Suppressor macrophage treated with lipopolysaccharide for 4 hours (primary cell): Measurements from ENCODE around the gene NOP14.
A peak's percentile ranks its signal among the peaks of the same experiment; 100 is the strongest.
"Not testable (repeated sequence)": the region's sequence is repeated elsewhere in the genome, so short reads cannot be mapped to it uniquely, and the experiment has no call there.

Experiments
- DNase-seq: peaks from one replicate; pipeline ENCODE4 v3.0.0-alpha.2; 2020

NOP14 gene

DNA sequence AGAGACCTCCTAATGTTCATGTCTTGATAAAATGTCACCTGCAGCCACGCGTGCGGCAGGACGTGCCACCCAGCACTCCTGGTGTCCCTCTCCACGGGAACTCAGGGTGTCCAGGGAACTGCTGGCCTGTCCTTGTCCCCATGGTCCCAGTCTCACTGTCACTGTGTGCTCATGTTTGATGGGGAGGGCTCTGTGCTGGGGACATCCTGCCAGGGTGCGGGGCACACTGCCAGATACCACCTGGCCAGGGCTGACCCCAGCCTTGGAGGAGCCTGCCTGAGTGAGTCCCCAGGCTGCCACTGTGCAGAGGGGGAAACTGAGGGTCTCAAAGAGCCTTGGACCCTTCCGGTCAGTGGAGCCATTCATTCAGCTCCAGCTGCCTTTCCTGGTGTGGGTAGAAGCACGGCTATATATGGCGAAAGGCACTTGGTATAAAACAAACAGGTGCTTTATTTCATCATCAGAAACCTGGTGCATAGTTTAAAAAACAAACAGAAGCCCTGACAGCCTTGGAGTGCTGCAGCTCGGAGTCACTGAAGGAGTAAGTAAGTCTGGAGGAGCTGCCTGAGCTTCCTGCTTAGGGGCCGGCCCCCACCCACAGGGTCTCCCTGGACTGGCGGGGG, 33.0 kb downstream of the NOP14 start:
- no peak for DNase-seq

GRCh38 chr4:2929469-2929868, 33.7 kb downstream of the NOP14 start:
- no peak for DNase-seq

DNA sequence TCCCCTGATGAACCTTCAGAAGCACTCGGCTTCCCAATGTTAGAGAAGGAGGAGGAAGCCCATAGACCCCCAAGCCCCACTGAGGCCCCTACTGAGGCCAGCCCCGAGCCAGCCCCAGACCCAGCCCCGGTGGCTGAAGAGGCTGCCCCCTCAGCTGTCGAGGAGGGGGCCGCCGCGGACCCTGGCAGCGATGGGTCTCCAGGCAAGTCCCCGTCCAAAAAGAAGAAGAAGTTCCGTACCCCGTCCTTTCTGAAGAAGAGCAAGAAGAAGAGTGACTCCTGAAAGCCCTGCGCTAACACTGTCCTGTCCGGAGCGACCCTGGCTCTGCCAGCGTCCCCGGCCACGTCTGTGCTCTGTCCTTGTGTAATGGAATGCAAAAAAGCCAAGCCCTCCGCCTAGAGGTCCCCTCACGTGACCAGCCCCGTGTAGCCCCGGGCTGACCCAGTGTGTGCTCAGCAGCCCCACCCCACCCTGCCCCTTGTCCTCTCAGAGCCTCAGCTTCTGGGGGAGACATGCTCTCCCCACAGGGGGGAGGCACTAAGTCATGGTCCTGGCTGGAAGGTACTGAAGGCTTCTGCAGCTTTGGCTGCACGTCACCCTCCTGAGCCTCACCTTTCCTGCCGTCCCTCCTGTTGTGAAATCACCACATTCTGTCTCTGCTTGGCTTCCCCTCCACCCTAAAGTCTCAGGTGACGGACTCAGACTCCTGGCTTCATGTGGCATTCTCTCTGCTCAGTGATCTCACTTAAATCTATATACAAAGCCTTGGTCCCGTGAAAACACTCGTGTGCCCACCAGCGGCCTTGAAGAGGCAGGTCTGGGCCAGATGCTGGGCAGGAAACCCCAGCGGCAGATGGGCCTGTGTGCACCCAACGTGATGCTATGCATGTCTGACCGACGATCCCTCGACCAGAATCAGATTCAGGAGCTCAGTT, 34.7 kb downstream of the NOP14 start:
- no peak for DNase-seq

DNA sequence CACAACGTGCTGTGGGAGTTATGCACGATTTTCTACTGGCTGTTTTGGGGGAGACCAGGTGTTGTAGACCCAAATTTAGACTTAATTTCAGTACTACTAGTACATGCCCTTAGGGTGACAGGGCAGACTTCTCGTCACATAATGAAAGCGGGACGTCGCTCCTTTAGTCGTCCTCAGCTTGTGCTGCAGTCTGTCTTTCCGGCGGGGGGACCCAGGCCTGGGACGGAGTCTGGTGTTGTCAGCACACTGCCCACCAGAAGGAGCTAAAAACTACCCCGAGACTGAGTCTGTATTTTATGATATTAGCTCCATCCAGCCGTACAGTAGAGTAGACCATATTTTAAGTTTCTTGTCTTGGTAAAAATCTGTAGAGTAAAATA, 35.5 kb downstream of the NOP14 start:
- DNase-seq = no peak

- DNase-seq = no peak
These were observed 36.0 kb downstream of the NOP14 start for GRCh38 chr4:2927016-2927695.

- DNase-seq = no peak
These were observed 37.0 kb downstream of the NOP14 start for GRCh38 chr4:2925931-2926860.

DNA sequence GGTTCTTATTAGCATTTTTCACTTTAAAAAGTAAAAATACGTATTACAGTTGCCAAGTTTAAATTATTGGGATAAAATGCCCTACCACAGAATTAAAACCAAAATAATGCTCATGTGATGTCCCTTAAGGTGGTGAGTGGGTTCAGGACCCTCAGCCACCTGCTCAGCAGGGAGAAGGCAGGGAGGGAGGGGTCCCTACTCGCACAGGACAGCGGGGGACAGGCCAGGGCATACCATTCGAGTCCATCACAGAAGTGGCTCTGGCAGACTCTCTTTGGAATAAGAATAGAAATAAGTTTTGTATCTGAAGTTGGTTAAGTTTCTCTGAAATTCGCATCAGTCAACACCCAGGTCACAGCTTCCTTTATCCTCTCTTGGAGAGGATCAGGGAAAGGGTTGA, 37.7 kb downstream of the NOP14 start:
- no peak for DNase-seq

GRCh38 chr4:2924765-2925301, 38.4 kb downstream of the NOP14 start:
- DNase-seq = no peak

GRCh38 chr4:2924286-2924685, 38.9 kb downstream of the NOP14 start:
- DNase-seq = no peak

DNA sequence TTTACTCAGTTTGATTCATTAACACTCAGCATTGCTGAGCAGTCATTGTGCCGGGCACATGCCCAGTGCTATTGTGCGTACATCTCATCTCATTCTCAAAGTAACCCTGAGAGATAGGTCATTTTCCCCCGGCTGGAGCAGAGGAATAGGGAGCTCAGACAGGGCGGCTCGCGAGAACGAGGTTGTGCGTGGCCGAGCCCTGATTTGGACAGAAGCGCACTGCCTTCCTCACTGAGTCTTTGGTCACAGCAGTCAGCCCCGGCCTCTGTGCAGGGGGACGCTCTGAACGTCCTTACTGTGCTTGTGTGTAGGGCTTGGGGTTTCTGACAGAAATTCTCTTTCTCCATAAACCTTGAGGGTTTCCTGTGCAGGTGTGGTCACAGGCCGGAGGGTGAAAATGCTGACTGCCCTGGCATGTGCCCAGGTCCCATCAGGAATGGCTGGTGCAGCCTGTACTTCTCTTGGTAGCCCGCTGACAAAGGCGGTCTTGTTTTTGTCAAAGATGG, 39.5 kb downstream of the NOP14 start:
- DNase-seq = no peak

DNA sequence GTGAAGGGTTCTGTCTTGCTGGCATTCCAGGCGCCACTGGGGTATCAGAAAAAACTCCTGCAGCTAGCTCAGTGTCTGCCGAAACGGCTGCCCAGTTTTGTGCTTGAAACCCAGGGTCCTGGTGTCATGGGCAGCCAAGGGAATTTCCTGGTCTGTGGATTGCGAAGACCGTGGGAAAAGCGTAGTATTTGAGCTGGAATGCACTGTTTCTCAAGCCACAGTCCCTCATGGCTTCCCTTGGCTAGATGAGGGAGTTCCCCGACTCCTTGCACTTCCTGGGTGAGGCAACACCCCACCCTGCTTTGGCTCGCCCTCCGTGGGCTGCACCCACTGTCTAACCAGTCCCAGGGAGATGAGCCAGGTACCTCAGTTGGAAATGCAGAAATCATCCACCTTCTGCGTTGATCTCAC, 40.1 kb downstream of the NOP14 start:
- peak; percentile 58 for DNase-seq

- DNase-seq = not testable (repeated sequence)
These were observed 40.6 kb downstream of the NOP14 start for GRCh38 chr4:2922453-2923101.

- DNase-seq = not testable (repeated sequence)
These were observed 44.5 kb downstream of the NOP14 start for GRCh38 chr4:2918714-2919113.

GRCh38 chr4:2918300-2918699, 44.9 kb downstream of the NOP14 start:
- not testable (repeated sequence) for DNase-seq

GRCh38 chr4:2916696-2917095, 46.5 kb downstream of the NOP14 start:
- DNase-seq = not testable (repeated sequence)

- no peak for DNase-seq
These were observed 47.4 kb downstream of the NOP14 start for GRCh38 chr4:2915789-2916188.

DNA sequence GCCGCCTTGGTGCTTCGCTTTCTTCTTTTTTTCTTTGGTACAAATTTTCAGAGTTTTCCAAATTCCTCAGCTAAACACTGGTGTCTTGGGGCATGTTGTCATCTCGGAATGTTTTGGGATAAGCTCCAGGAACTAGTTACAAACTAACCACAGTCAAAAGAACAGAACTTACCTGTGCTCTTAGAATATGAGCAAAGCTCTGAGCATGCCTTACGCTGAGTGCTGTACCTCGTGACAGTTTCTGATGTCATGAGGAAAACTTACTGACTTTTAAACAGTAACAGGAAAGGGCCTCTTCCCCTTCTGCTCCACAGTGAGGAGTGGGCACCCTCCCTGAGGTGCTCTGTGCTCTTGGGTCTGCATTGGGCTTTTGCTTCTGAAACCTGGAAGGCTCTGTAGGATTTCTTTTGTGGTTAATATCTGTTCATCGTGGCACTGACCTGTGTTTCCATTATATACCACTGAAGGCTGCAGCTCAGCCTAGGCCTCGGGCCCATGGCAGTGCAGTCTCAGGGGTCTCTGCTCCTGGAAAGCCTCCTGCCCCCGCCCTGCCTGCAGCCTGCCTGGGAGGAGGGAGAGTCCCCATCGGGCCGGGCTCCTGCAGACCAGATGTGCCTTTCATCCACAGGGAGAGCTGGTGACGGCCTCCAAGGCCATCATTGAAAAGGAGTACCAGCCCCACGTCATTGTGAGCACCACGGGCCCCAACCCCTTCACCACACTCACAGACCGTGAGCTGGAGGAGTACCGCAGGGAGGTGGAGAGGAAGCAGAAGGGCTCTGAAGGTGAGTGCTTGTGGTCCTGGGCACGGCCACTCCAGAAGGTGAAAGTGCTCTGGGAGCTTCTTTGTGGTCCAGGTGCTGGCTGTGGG, 48.7 kb downstream of the NOP14 start:
- no peak for DNase-seq

- DNase-seq = no peak
These were observed 50.0 kb downstream of the NOP14 start for GRCh38 chr4:2913168-2913567.

GRCh38 chr4:2911868-2912267, 51.3 kb downstream of the NOP14 start:
- no peak for DNase-seq

GRCh38 chr4:2910409-2910808, 52.8 kb downstream of the NOP14 start:
- DNase-seq = no peak

GRCh38 chr4:2909583-2909982, 53.6 kb downstream of the NOP14 start:
- no peak for DNase-seq
